ENCODE results near the gene NOTCH2.

Gene NOTCH2

GRCh38 chr1:119943216-119943615 lies 126.2 kb downstream of the NOTCH2 start:
- DNase-seq (ENCODE audit: low spot score): no peak

- DNase-seq (ENCODE audit: low spot score): no peak
These were observed 128.1 kb downstream of the NOTCH2 start for GRCh38 chr1:119941392-119941791.

- DNase-seq (ENCODE audit: low spot score): no peak
These were observed 128.8 kb downstream of the NOTCH2 start for GRCh38 chr1:119940697-119941096.

GRCh38 chr1:119937198-119937597 lies 132.3 kb downstream of the NOTCH2 start:
- no peak for DNase-seq (ENCODE audit: low spot score)

- no peak for DNase-seq (ENCODE audit: low spot score)
These were observed 133.5 kb downstream of the NOTCH2 start for GRCh38 chr1:119935915-119936314.

GRCh38 chr1:119935373-119935772 lies 134.1 kb downstream of the NOTCH2 start:
- no peak for DNase-seq (ENCODE audit: low spot score)

GRCh38 chr1:119933397-119933796 lies 136.1 kb downstream of the NOTCH2 start:
- no peak for DNase-seq (ENCODE audit: low spot score)

- no peak for DNase-seq (ENCODE audit: low spot score)
These were observed 139.7 kb downstream of the NOTCH2 start for GRCh38 chr1:119929643-119930315.

- DNase-seq (ENCODE audit: low spot score): no peak
These were observed 142.9 kb downstream of the NOTCH2 start for GRCh38 chr1:119926553-119926952.

- no peak for DNase-seq (ENCODE audit: low spot score)
These were observed 144.2 kb downstream of the NOTCH2 start for GRCh38 chr1:119924948-119925898.

GRCh38 chr1:119920104-119920968 lies 149.1 kb downstream of the NOTCH2 start:
- no peak for DNase-seq (ENCODE audit: low spot score)

GRCh38 chr1:119919241-119919640 lies 150.2 kb downstream of the NOTCH2 start:
- DNase-seq (ENCODE audit: low spot score): no peak

GRCh38 chr1:119918301-119918700 lies 151.2 kb downstream of the NOTCH2 start:
- no peak for DNase-seq (ENCODE audit: low spot score)

- DNase-seq (ENCODE audit: low spot score): no peak
These were observed 152.0 kb downstream of the NOTCH2 start for GRCh38 chr1:119917304-119918055.

GRCh38 chr1:119915517-119915916 lies 153.9 kb downstream of the NOTCH2 start:
- no peak for DNase-seq (ENCODE audit: low spot score)

- DNase-seq (ENCODE audit: low spot score): no peak
These were observed 155.4 kb downstream of the NOTCH2 start for GRCh38 chr1:119914071-119914470.

GRCh38 chr1:119912963-119913362 lies 156.5 kb downstream of the NOTCH2 start:
- no peak for DNase-seq (ENCODE audit: low spot score)

GRCh38 chr1:119911775-119912174 lies 157.7 kb downstream of the NOTCH2 start:
- DNase-seq (ENCODE audit: low spot score): no peak

- DNase-seq (ENCODE audit: low spot score): no peak
These were observed 158.8 kb downstream of the NOTCH2 start for GRCh38 chr1:119910618-119911017.

GRCh38 chr1:119909890-119910596 lies 159.4 kb downstream of the NOTCH2 start:
- DNase-seq (ENCODE audit: low spot score): no peak

- DNase-seq (ENCODE audit: low spot score): no peak
These were observed 160.8 kb downstream of the NOTCH2 start for GRCh38 chr1:119908661-119909060.

All from NAMALWA (cell line).